GM10266 (cell line): ENCODE data around the gene PTPRN2.

Source experiments
- DNase-seq: peaks from one replicate; pipeline ENCODE4 v3.0.0; 2012; ENCODE audit errors: extremely low spot score
- TF ChIP-seq, protein P1 (sequence below): IDR thresholded peaks from 2 replicates; pipeline ENCODE4 v1.5.1; 2012; ENCODE audit warnings: mild to moderate bottlenecking, low read depth; ENCODE audit not compliant: control insufficient read depth, insufficient read depth; ENCODE audit errors: missing control alignments

The PTPRN2 gene

DNA sequence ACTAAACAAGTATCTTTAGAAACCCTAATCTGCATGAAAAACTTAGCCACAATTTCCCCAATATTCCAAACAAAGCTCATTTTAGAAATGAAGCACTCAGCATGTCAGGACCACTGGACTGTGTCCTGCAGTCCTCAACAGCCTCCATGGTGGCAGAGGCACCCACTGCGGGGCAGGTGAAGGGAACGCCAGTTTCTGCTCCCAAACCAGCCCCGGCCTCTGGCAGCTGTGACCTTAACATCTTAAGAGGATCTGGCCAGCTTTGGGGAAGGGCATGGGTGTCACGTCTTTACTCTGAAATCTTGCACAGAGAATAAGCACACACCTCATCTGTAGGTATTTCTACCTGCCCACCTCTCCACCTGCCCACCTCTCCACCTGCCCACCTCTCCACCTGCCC is 988.1 kb downstream of the PTPRN2 start:
- no peak for DNase-seq
- TF ChIP-seq, protein P1, sequence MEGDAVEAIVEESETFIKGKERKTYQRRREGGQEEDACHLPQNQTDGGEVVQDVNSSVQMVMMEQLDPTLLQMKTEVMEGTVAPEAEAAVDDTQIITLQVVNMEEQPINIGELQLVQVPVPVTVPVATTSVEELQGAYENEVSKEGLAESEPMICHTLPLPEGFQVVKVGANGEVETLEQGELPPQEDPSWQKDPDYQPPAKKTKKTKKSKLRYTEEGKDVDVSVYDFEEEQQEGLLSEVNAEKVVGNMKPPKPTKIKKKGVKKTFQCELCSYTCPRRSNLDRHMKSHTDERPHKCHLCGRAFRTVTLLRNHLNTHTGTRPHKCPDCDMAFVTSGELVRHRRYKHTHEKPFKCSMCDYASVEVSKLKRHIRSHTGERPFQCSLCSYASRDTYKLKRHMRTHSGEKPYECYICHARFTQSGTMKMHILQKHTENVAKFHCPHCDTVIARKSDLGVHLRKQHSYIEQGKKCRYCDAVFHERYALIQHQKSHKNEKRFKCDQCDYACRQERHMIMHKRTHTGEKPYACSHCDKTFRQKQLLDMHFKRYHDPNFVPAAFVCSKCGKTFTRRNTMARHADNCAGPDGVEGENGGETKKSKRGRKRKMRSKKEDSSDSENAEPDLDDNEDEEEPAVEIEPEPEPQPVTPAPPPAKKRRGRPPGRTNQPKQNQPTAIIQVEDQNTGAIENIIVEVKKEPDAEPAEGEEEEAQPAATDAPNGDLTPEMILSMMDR, result no peak

DNA sequence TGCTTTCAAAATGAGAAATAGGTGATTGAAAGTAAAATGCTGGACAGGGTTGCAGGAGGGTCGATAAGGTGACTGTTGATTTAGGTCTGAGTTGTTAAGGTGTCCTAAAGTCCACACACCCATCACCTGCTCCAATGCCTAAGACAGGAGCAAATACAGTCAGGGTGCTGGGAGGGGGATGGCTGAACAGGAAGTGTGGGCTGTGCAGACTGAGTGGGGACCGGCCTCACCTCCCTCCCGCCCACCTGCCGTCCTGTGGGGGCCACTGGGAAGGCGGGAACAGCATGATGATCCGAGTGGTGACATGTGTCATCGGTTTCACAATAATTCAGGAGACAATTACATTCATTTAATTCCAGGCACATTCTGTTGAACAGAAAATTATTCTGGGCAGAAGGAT is 990.1 kb downstream of the PTPRN2 start:
- no peak for DNase-seq
- TF ChIP-seq, protein P1, result no peak

DNA sequence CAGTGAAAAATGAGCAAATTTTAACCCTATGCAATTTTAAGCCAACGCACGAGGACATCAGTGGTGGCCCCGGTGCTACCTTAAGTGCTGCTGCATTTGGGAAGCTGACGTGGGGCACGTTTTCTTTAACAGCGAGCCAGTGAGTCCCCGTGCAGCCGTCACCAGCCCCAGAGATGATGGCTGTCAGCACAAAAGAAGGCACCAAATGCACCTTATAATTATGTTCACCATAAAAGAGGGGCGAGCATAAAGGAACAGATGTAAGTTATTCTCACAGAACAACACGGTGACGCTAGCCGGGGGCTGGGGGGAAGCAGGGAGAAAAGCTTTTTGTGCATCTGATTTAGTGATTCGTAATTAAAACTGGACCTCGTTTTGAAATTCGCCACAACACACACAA is 990.7 kb downstream of the PTPRN2 start:
- no peak for DNase-seq
- TF ChIP-seq, protein P1, result no peak

DNA sequence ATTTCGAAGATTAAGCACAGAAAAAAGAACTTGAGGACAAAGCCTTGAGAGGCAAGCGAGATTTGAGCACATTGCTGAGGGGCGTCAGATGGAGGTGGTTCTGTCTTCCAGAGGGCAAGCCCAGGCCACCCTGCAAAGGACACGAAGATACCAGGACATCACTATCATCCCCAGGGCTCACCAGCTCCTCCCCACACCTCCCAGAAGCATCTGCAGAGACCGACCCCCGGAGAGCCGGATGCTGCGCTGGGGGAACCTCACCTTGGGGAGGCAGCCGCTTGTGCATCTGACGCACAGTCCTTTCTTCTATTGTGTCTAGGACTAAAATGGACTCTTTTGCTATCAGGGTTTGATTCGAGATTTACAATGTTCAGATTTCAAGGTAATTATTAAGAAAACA is 991.2 kb downstream of the PTPRN2 start:
- TF ChIP-seq, protein P1, result no peak

DNA sequence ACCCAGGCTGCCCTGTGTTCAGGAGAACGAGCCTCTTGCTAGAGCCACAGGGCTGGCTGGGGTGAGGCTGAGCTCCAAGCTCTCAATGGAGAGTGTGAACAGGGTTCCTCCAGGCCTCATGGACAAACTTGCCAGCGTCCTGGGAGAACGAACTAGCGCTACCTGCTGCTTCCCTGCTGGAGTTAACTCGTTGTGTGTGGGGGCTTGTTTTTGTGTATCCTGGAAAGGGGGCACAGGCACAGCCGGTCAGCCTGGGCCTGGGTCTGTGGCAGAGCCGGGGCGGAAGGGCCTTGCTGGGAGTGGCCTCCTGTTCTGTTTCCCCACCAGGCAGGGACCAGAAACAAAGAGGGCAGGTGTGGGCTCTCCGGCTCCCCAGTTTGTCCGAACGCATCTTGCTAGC is 991.6 kb downstream of the PTPRN2 start:
- TF ChIP-seq, protein P1, result no peak
- DNase-seq, result no peak

More for the DNA sequence above, 991.2 kb downstream of the PTPRN2 start:
- DNase-seq, result no peak

DNA sequence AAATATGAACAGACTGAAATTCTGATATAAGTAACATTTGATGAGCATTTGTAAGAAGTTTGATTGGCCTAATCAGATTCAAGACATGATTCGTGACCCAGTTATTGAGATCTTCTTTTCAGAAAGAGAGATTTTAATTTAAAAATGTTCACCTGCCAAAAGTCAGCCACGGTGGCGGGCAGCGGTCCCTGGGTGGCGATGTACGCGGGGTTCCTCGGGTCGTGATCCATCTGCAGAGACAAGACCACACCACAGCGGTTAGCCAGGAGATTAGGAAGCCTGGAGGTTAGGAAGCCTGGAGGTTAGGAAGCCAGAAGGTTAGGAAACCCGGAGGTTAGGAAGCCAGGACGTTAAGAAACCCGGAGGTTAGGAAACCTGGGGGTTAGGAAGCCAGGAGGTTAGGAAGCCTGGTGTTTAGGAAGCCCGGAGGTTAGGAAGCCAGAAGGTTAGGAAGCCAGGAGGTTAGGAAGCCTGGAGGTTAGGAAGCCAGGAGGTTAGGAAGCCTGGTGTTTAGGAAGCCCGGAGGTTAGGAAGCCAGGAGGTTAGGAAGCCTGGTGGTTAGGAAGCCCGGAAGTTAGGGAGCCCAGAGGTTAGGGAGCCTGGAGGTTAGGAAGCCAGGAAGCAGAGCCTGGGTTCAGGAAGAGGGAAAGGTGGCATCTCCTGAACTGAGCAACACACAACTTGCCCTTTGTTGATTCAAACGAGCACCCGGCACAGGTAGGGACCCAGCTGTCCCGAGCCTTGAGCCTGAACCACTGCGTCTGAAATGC is 992.4 kb downstream of the PTPRN2 start:
- TF ChIP-seq, protein P1, result no peak
- DNase-seq, result no peak

- no peak for DNase-seq
- TF ChIP-seq, protein P1, result no peak
Observed at GRCh38 chr7:157594306-157594705, 993.3 kb downstream of the PTPRN2 start.
